Transverse colon (tissue), 4 donors: ENCODE results near the gene MVD. TPM values are rescaled to one million over a fixed set of nuclear protein-coding genes. Genes with fewer than 3 reads are reported as not detected.
A peak's percentile ranks its signal among the peaks of the same experiment; 100 is the strongest.

Experiments
- DNase-seq: peaks from one replicate; pipeline ENCODE4 v3.0.0-alpha.2; 2019
- H3K27ac ChIP-seq, 4 donors: fragments of 200-600 bp; sonication (generic); 2 replicates each; pipeline ENCODE4 v1.5.1; 2016 to 2018; ENCODE audit warnings: inconsistent platforms in 4 of 4
- H3K27me3 ChIP-seq: fragments of 200-600 bp; sonication (generic); 2 replicates; pipeline ENCODE4 v1.5.1; 2017; ENCODE audit warnings: inconsistent platforms
- H3K36me3 ChIP-seq, 4 donors: fragments of 200-600 bp; sonication (generic); 2 replicates each; pipeline ENCODE4 v1.5.1; 2017 to 2019; ENCODE audit warnings: inconsistent platforms in 4 of 4
- H3K4me1 ChIP-seq, 4 donors: fragments of 200-600 bp; sonication (generic); 2 replicates each; pipeline ENCODE4 v1.5.1; 2017 to 2020; ENCODE audit warnings: inconsistent platforms in 4 of 4
- H3K4me3 ChIP-seq, 4 donors: fragments of 200-600 bp; sonication (generic); 1 replicate in 1 of 4; 2 replicates in 3 of 4; pipeline versions ENCODE4 v1.5.1 to v1.6.1; 2017 to 2019; ENCODE audit warnings: inconsistent platforms in 4 of 4
- H3K9me3 ChIP-seq, 2 donors: fragments of 200-600 bp; sonication (generic); 2 replicates each; pipeline ENCODE4 v1.5.1; 2017 to 2019; ENCODE audit warnings: inconsistent platforms in 2 of 2
- CTCF ChIP-seq, 5 experiments: fragments of 200-600 bp in 3 of 5; fragments of 450-650 bp in 2 of 5; sonication (generic) in 3 of 5; IDR thresholded peaks; 1 replicate in 2 of 5; 2 replicates in 3 of 5; pipeline ENCODE4 v1.5.1; 2016 to 2017; ENCODE audit warnings: antibody characterized with exemption in 5 of 5, inconsistent platforms in 3 of 5, mild to moderate bottlenecking in 2 of 5, moderate library complexity in 1 of 5
- EP300 ChIP-seq: sonication (generic); formaldehyde crosslinking; IDR thresholded peaks from one replicate; pipeline ENCODE4 v1.6.1; 2017; ENCODE audit warnings: antibody characterized with exemption, low read depth
- POLR2A ChIP-seq: fragments of 450-650 bp; IDR thresholded peaks from one replicate; pipeline ENCODE4 v1.6.1; 2016; ENCODE audit warnings: antibody characterized with exemption, mild to moderate bottlenecking, moderate library complexity
- POLR2AphosphoS5 ChIP-seq, 3 donors: sonication (generic); formaldehyde crosslinking; IDR thresholded peaks; one replicate each; pipeline ENCODE4 v1.6.1; 2016; ENCODE audit warnings: antibody characterized with exemption in 3 of 3
- WGBS, 2 donors: methylation state at CpG; one replicate each; pipeline ENCODE4 v1.1.5; 2018; ENCODE audit warnings: low coverage in 1 of 2; 5-methylcytosine and 5-hydroxymethylcytosine counted together
- in situ Hi-C, 4 donors: fragments of 200-750 bp; cut with MboI; loops; one replicate each; pipeline versions ENCODE4 v1.15.0 to v1.15.1; 2017; ENCODE audit warnings: low sequenced_read_pairs in 3 of 4, low pct_ligation_motif_present in 1 of 4, low pct_unique_long_range_greater_than_20kb in 1 of 4
- intact Hi-C: fragments of 100-400 bp; cut with DNase I; formaldehyde crosslinking; loops from one replicate; pipeline ENCODE4 v1.15.1; 2023; ENCODE audit warnings: low total_unique reads
- total RNA-seq, 4 donors: library from RNA; depleted of rRNA; stranded (reverse); fragments of >200 nt; gene quantifications; one replicate each; pipeline ENCODE4 v1.1.0, GENCODE V29; 2016

The MVD gene
- total RNA-seq, 4 donors from 2014 or later, result 20.5 to 75.6 (median 47.3) TPM

GRCh38 chr16:88695218-88695617 lies 32.3 kb upstream of the MVD start:
- in situ Hi-C loops, result no loop called here
- Histone ChIP-seq H3K9me3 (no peaks in the 10 kb centered on the region), H3K4me1 (peaks cover 0 to 18% (median 5%) of the 10 kb centered on the region in 4 donors), H3K27me3 (peaks cover 8% of the 10 kb centered on the region), H3K4me3 (no peak overlapping the region), H3K36me3 (peaks cover 0 to 4% (median 0%) of the 10 kb centered on the region in 4 donors), H3K27ac (no peak overlapping the region)
- 66% methylated on average over 6 of the region's 15 CpGs; no CpG with 5 or more reads in 1 of the 2 donors for WGBS, 2 donors
- no peak for DNase-seq
- intact Hi-C loops, result no loop called here
- TF ChIP-seq EP300 (no peak), POLR2AphosphoS5 (IDR thresholded peaks at IDR 0.05) (no peak), POLR2A (no peak), CTCF (IDR thresholded peaks at IDR 0.05) (no peak)

DNA sequence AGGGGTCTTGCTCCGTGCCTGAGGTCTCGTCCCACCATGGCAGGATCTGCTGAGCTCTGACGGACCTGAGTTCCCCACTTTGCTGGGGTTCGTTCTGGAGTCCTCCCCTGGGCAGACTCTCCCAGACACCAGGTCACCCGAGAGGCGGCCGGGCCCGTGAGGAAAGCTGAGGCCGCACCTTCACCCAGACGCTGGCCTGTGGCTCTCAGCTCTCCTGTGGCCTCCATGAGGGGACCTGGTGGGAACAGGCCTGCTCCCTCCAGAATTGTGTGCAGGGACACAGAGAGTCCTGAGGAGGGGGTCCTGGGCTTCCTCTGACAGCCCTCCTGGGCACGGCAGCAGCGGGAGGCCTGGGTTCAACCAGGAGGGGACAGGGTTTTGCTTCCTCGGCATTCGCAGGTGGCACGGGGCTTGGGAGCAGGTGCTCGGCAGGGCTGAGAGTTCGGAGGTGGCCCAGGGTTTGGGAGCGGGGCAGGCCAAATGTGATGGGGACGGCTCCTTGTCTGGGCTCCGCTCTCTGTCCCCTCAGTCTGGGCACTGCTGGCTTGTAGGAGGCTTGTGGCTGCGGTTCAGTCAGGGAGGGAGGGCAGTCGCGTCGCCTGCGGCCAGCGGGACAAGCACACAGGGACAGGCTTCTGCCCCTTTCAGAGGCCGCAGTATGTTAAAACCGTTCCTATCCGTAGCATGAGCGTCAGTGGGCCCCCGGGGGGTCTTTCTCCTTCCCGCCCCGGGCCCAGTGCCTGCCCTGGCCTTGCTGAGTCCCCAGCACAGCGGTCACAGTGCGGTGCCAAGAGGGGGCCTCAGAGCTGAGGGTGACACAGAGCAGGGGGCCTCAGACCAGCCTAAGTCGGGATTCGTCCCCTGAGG lies 31.6 kb upstream of the MVD start:
- peaks cover 0 to 4% (median 0%) of the 10 kb centered on the region in 4 donors for H3K36me3 ChIP-seq
- no peaks in the 10 kb centered on the region for H3K9me3 ChIP-seq
- DNase-seq, result no peak
- H3K4me1 ChIP-seq, result peaks cover 0 to 13% (median 5%) of the 10 kb centered on the region in 4 donors
- intact Hi-C loops, result no loop called here
- no peak overlapping the region for H3K4me3 ChIP-seq
- TF ChIP-seq POLR2AphosphoS5 (IDR thresholded peaks at IDR 0.05) (no peak), CTCF (IDR thresholded peaks at IDR 0.05) (no peak)
- no peak overlapping the region for H3K27ac ChIP-seq
- 87% methylated on average over 26 of the region's 37 CpGs; no CpG with 5 or more reads in 1 of the 2 donors for WGBS, 2 donors
- peaks cover 14% of the 10 kb centered on the region for H3K27me3 ChIP-seq
- in situ Hi-C loops, result no loop called here

GRCh38 chr16:88693420-88694177 lies 30.7 kb upstream of the MVD start:
- DNase-seq, result no peak
- in situ Hi-C loops, result no loop called here
- H3K27ac ChIP-seq, result no peak overlapping the region
- no peak for TF ChIP-seq POLR2AphosphoS5 (IDR thresholded peaks at IDR 0.05)
- TF ChIP-seq CTCF (IDR thresholded peaks at IDR 0.05), result no peak
- no peak for TF ChIP-seq EP300
- TF ChIP-seq POLR2A, result no peak
- 87 to 89% methylated on average over 3 to 15 of the region's 39 CpGs for WGBS, 2 donors
- intact Hi-C loops, result no loop called here
- peaks cover 21% of the 10 kb centered on the region for H3K27me3 ChIP-seq
- H3K36me3 ChIP-seq, result peaks cover 0 to 4% (median 0%) of the 10 kb centered on the region in 4 donors
- H3K4me1 ChIP-seq, result peaks cover 0 to 13% (median 5%) of the 10 kb centered on the region in 4 donors
- no peaks in the 10 kb centered on the region for H3K9me3 ChIP-seq
- no peak overlapping the region for H3K4me3 ChIP-seq

DNA sequence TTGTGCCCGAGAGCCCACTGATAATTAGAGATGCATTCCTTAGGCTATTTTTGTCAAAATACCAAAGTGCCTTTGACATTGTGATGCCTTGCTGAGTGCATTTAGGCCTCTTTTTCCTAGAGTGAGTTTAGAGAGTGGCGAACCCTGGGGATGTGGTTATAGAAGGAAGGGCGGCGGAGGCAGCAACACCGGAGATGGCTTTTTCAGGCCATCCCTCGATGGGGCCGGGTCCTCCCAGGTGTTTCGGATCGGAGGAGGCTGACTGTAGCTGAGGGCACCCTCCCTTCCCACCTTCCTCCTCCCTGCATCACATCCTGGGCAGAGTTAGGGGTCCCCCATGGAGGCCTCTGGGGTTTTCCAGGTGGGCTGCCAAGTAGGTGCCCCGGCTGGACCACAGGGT lies 30.0 kb upstream of the MVD start:
- DNase-seq, result no peak
- H3K36me3 ChIP-seq, result peaks cover 0 to 4% (median 0%) of the 10 kb centered on the region in 4 donors
- no peak overlapping the region for H3K4me3 ChIP-seq
- TF ChIP-seq POLR2AphosphoS5 (IDR thresholded peaks at IDR 0.05) (no peak), EP300 (no peak), POLR2A (no peak), CTCF (IDR thresholded peaks at IDR 0.05) (no peak)
- WGBS, 2 donors, result 74% methylated on average over 10 of the region's 10 CpGs; no CpG with 5 or more reads in 1 of the 2 donors
- H3K9me3 ChIP-seq, result no peaks in the 10 kb centered on the region
- H3K4me1 ChIP-seq, result peaks cover 0 to 16% (median 6%) of the 10 kb centered on the region in 4 donors
- H3K27ac ChIP-seq, result peak overlapping the region in 1 of 4 donors; percentile 25
- in situ Hi-C loops (no loop called here), intact Hi-C loops (no loop called here)
- H3K27me3 ChIP-seq, result peaks cover 28% of the 10 kb centered on the region
